ENCODE measurements around the gene DCST1.

Gene DCST1

GRCh38 chr1:155011437-155012025 lies 22.1 kb upstream of the DCST1 start:
- Histone ChIP-seq H3K4me3 (peak overlapping the region in 3 of 7 experiments; percentile 39 to 57 (median 49)), H3K27ac (peak overlapping the region in 20 of 21 experiments; percentile 79 to 99 (median 96))

DNA sequence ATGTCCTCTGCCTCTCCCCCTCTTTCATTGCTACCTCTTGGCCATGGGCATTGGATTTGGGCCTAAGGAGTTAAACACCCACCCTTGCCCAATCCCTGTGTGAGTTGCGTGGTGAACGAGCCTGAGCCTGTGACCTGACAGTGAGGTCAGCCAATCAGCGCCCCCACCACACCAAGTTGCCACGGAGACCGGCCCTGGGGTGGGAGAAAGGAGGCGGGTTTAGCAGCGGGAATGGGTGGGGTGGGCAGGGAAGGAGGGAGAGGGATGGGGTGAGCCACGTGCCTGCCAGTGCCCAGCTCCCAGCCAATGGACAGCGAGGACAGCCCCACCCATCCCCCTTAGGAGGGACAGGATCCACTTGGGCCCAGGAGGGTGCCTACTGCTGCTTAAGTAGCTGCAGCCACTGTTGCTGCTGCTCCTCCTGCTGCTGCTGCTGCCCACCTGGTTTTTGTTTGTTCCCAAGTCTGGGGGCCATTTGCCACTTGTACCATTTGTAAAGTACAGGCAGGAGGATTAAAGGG lies 21.5 kb upstream of the DCST1 start:
- peak overlapping the region in 1 of 7 experiments; percentile 57 for H3K4me3 ChIP-seq
- peak overlapping the region in 20 of 21 experiments; percentile 76 to 99 (median 96) for H3K27ac ChIP-seq

- Histone ChIP-seq H3K4me3 (peak overlapping the region in 1 of 7 experiments; percentile 57), H3K27ac (peak overlapping the region in 20 of 21 experiments; percentile 35 to 99 (median 96))
Observed at GRCh38 chr1:155012776-155013602, 20.6 kb upstream of the DCST1 start.

DNA sequence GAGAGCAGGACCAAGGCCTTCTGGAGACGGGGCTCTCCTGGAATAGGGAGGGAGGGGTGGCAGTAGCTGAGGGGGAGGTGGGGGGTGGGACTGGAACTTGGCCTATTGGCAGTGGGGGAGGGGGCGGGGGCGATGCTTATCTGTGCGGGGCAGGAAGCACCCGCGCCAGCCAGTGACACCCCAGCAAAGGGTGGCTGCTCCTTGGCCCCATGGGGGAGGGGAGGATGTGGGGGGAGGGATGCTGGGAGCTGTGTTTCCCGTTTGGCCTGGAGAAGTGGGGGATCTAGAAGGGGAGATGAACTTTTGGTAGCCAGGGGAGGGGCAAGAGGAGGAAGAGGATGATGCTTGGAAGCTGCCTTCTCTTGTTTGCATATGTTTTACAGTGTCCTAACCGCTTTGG lies 20.0 kb upstream of the DCST1 start:
- no peak overlapping the region for H3K4me3 ChIP-seq

DNA sequence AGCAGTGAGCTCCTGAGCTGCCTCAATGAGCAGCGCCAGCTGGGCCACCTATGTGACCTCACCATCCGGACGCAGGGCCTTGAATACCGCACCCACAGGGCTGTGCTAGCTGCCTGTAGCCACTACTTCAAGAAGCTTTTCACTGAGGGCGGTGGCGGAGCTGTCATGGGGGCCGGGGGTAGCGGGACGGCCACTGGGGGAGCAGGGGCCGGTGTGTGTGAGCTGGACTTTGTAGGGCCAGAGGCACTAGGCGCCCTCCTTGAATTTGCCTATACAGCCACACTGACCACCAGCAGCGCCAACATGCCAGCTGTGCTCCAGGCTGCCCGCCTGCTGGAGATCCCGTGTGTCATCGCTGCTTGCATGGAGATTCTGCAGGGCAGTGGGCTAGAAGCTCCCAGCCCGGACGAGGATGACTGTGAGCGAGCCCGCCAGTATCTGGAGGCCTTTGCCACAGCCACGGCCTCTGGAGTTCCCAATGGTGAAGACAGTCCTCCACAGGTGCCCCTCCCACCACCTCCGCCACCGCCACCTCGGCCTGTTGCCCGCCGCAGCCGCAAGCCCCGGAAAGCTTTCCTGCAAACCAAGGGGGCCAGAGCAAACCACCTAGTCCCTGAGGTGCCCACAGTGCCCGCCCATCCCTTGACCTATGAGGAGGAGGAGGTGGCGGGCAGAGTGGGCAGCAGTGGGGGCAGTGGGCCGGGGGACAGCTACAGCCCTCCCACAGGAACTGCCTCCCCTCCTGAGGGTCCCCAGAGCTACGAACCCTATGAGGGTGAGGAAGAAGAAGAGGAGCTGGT lies 18.7 kb upstream of the DCST1 start:
- H3K27ac ChIP-seq = peak overlapping the region in 16 of 21 experiments; percentile 22 to 99 (median 88)

More for the DNA sequence above, 20.0 kb upstream of the DCST1 start:
- peak overlapping the region in 20 of 21 experiments; percentile 35 to 99 (median 96) for H3K27ac ChIP-seq

DNA sequence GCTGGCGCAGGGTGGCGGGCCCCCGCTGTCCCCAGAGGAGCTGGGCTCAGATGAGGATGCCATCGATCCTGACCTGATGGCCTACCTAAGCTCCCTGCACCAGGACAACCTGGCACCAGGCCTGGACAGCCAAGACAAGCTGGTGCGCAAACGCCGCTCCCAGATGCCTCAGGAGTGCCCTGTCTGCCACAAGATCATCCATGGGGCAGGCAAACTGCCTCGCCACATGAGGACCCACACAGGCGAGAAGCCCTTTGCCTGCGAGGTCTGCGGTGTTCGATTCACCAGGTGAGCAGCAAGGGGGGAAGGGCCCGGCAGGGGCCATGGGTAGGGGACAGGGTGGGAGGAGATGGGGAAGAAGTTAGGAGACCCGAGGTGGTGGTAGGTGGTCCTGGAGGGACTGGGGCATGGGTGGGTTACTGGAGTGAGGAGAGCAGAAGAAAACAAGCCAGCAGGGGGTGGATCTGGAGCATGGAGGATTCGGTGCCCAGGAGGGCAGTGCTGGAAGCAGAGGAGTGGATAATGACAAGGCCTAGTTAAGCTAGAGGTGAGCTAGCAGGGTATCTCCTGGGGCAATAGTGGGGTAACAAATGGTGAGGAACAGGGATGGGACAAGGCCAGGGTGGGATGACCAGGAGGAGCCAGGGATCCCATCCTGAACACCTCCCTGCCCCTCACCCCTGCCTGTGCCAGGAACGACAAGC lies 17.9 kb upstream of the DCST1 start:
- peak overlapping the region in 19 of 21 experiments; percentile 37 to 99 (median 84) for H3K27ac ChIP-seq
- no peak overlapping the region for H3K4me3 ChIP-seq

More for the DNA sequence above, 18.7 kb upstream of the DCST1 start:
- no peak overlapping the region for H3K4me3 ChIP-seq

- peak overlapping the region in 20 of 21 experiments; percentile 57 to 99 (median 84) for H3K27ac ChIP-seq
- H3K4me3 ChIP-seq = no peak overlapping the region
Observed at GRCh38 chr1:155016231-155016831, 17.3 kb upstream of the DCST1 start.

- Histone ChIP-seq H3K4me3 (peak overlapping the region; percentile 8 to 32 (median 20)), H3K27ac (peak overlapping the region in 20 of 21 experiments; percentile 57 to 99 (median 84))
Observed at GRCh38 chr1:155017041-155017945, 16.3 kb upstream of the DCST1 start.

DNA sequence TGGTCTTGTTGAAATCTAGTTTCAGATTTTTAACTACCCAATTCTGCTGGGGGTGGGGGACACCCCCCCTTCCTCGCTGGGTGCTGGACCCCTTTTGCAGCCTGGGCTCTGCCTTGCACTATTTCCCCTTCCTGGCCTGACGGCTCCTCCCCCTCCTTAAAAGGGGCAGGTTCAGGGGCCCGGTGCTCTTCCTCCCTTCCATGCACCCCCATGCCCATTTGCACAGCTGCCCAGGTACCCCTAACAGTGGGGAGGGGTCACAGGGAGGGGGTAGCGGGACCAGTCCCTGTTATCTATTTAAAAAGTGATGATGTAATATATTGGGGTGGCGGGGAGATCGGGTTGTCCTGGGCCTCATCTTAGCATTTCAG lies 15.7 kb upstream of the DCST1 start:
- H3K27ac ChIP-seq = peak overlapping the region in 19 of 21 experiments; percentile 57 to 99 (median 84)
- H3K4me3 ChIP-seq = peak overlapping the region in 5 of 7 experiments; percentile 8 to 32 (median 18)

- Histone ChIP-seq H3K4me3 (no peak overlapping the region), H3K27ac (peak overlapping the region in 16 of 21 experiments; percentile 6 to 99 (median 84))
Observed at GRCh38 chr1:155018617-155019348, 14.8 kb upstream of the DCST1 start.

GRCh38 chr1:155019377-155020245 lies 14.0 kb upstream of the DCST1 start:
- Histone ChIP-seq H3K4me3 (no peak overlapping the region), H3K27ac (peak overlapping the region in 14 of 21 experiments; percentile 1 to 99 (median 83))

DNA sequence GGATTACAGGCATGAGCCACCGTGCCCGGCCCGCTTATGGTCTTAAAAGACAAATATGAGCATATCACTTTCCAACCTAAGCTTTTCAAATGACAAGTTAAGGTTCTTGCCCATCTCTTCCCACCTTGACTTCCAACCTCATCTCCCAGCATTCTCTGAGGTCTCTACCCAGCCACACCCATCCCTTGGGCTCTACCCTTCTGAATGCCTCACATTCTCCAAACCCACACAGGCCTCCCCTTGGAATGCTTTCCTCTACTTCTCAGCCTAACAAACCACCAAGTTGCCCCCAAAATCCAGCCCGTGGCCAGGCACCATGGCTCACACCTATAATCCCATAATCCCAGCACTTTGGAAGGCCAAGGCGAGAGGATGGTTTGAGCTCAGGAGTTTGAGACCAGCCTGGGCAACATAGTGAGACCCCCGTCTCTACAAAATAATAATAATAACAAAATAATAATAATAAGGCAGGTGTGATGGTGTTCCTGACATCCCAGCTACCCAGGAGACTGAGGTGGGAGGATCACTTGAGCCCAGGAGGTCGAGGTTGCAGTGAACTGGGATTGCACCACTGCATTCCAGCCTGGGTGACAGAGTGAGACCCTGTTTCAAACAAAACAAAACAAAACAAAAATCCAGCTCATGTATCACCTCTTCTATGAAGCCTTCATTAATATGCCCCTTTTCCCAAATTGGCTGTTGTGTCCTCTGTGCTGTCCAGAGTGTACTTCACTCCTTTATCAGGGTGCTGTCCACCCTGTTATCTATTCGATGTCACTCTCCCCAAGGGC lies 11.3 kb upstream of the DCST1 start:
- no peak overlapping the region for H3K4me3 ChIP-seq
- H3K27ac ChIP-seq = no peak overlapping the region

DNA sequence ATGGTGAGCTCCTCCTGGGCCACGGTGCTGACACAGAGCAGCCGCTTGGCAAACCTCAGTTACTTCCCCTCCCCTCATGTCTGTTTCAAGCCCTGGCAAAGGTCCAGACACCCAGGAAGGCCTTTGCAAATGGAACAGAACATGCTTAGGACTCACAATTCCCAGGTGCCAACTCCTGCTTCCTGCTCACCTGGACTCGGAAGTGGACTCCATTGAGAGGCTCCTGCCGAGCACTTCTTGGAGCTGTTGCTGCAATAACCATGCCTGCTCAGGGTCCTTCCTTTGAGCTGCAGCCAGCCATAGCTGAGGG lies 10.7 kb upstream of the DCST1 start:
- no peak overlapping the region for H3K27ac ChIP-seq
- H3K4me3 ChIP-seq = no peak overlapping the region

DNA sequence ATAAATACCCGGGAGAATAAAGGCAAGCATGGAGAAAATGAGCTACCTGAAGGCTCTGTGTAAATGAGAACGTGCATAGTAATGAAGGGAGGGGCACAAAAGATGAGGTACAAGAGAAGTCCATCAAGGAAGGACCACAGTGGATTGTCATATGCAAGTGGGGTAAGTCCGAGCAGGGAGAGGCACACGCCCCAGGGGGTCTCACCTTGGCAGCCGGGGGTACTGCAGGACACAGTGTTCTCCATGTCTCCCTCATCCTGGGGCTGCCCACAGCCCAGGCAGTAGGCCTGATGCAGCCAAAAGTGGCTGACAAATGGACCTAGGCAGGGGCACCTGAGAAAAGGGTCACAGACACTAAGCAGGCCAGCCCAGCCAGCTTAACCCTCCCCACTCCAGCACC lies 10.0 kb upstream of the DCST1 start:
- no peak overlapping the region for H3K4me3 ChIP-seq
- H3K27ac ChIP-seq = no peak overlapping the region

GRCh38 chr1:155024315-155024714 lies 9.3 kb upstream of the DCST1 start:
- H3K4me3 ChIP-seq = no peak overlapping the region
- H3K27ac ChIP-seq = no peak overlapping the region

- Histone ChIP-seq H3K4me3 (no peak overlapping the region), H3K27ac (no peak overlapping the region)
Observed at GRCh38 chr1:155026154-155026553, 7.5 kb upstream of the DCST1 start.
